GM12891 (cell line): ENCODE measurements around the gene CHMP4B.

ENCODE experiments used
- SPI1 ChIP-seq: IDR thresholded peaks from 2 replicates; pipeline ENCODE4 v1.6.1; 2011; ENCODE audit warnings: low read depth, low read length, control low read depth
- TAF1 ChIP-seq: IDR thresholded peaks from 2 replicates; pipeline ENCODE4 v1.6.1; 2011; ENCODE audit warnings: low read depth, low read length, control low read depth

- TF ChIP-seq SPI1 (no peak), TAF1 (no peak)
Measured at GRCh38 chr20:33828967-33829560, 17.9 kb downstream of the CHMP4B start.
